Measurements from ENCODE around the gene GPR39. TPM values are rescaled to one million over a fixed set of nuclear protein-coding genes. Genes with fewer than 3 reads are reported as not detected.

GPR39 gene
- total RNA-seq, 3 donors from 2014 or later (not counting 1 experiment from before 2014, with no cell fraction given) = not detected

- Mint-ChIP-seq H3K4me3 (no peak overlapping the region), H3K27me3 (ENCODE audit: low read depth in 2 of 2) (no peaks in the 10 kb centered on the region), H3K36me3 (no peaks in the 10 kb centered on the region), H3K27ac (no peak overlapping the region), H3K4me1 (no peaks in the 10 kb centered on the region), H3K9me3 (peaks cover 8 to 14% of the 10 kb centered on the region in 2 donors)
- H3K9me3 ChIP-seq (ENCODE audit: control insufficient read depth, insufficient read depth, low read length) = peaks cover 6% of the 10 kb centered on the region
- no peak overlapping the region for H3K27ac ChIP-seq (ENCODE audit: low read length)
- ATAC-seq (no peak), DNase-seq (no peak)
- intact Hi-C loops (cut with micrococcal nuclease) = no loop called here
- H3K36me3 ChIP-seq (ENCODE audit: control insufficient read depth, insufficient read depth, low read length) = no peaks in the 10 kb centered on the region
- no peaks in the 10 kb centered on the region for H3K27me3 ChIP-seq (ENCODE audit: control insufficient read depth, insufficient read depth, low read length)
- 84% methylated on average over 8 of the region's 8 CpGs for WGBS (ENCODE audit: insufficient coverage)
- TF ChIP-seq CTCF (IDR thresholded peaks at IDR 0.05) = no peak
- no peaks in the 10 kb centered on the region for H3K4me1 ChIP-seq (ENCODE audit: control insufficient read depth, insufficient read depth, low read length)
- H3K4me3 ChIP-seq (ENCODE audit: low read length) = no peak overlapping the region
Observed at GRCh38 chr2:132479155-132479554, 62.5 kb downstream of the GPR39 start.

GRCh38 chr2:132482821-132483220, 66.2 kb downstream of the GPR39 start:
- Mint-ChIP-seq H3K9me3 (peaks cover 10 to 11% of the 10 kb centered on the region in 2 donors), H3K4me1 (no peaks in the 10 kb centered on the region), H3K36me3 (no peaks in the 10 kb centered on the region), H3K4me3 (no peak overlapping the region), H3K27ac (no peak overlapping the region), H3K27me3 (ENCODE audit: low read depth in 2 of 2) (no peaks in the 10 kb centered on the region)
- no peaks in the 10 kb centered on the region for H3K9me3 ChIP-seq (ENCODE audit: control insufficient read depth, insufficient read depth, low read length)
- no peak for DNase-seq
- no peak overlapping the region for H3K27ac ChIP-seq (ENCODE audit: low read length)
- H3K36me3 ChIP-seq (ENCODE audit: control insufficient read depth, insufficient read depth, low read length) = no peaks in the 10 kb centered on the region
- no peak overlapping the region for H3K4me3 ChIP-seq (ENCODE audit: low read length)
- whole genome bisulfite sequencing (ENCODE audit: insufficient coverage) = 85% methylated on average over 2 of the region's 3 CpGs
- TF ChIP-seq CTCF (IDR thresholded peaks at IDR 0.05) = no peak
- no peak for ATAC-seq
- H3K27me3 ChIP-seq (ENCODE audit: control insufficient read depth, insufficient read depth, low read length) = no peaks in the 10 kb centered on the region
- no peaks in the 10 kb centered on the region for H3K4me1 ChIP-seq (ENCODE audit: control insufficient read depth, insufficient read depth, low read length)
- intact Hi-C loops (cut with micrococcal nuclease) = no loop called here

- Histone ChIP-seq H3K36me3 (ENCODE audit: control insufficient read depth, insufficient read depth, low read length) (no peaks in the 10 kb centered on the region), H3K9me3 (ENCODE audit: control insufficient read depth, insufficient read depth, low read length) (no peaks in the 10 kb centered on the region), H3K4me3 (ENCODE audit: low read length) (no peak overlapping the region), H3K27me3 (ENCODE audit: control insufficient read depth, insufficient read depth, low read length) (no peaks in the 10 kb centered on the region), H3K4me1 (ENCODE audit: control insufficient read depth, insufficient read depth, low read length) (no peaks in the 10 kb centered on the region), H3K27ac (ENCODE audit: low read length) (no peak overlapping the region)
- Mint-ChIP-seq H3K36me3 (no peaks in the 10 kb centered on the region), H3K4me3 (no peak overlapping the region), H3K27me3 (ENCODE audit: low read depth in 2 of 2) (no peaks in the 10 kb centered on the region), H3K4me1 (no peaks in the 10 kb centered on the region), H3K27ac (no peak overlapping the region), H3K9me3 (peaks cover 8 to 13% of the 10 kb centered on the region in 2 donors)
- intact Hi-C loops (cut with micrococcal nuclease) = no loop called here
- DNase-seq (no peak), ATAC-seq (no peak)
- TF ChIP-seq CTCF (IDR thresholded peaks at IDR 0.05) = no peak
- 94% methylated on average over 1 of the region's 1 CpG for WGBS (ENCODE audit: insufficient coverage)
Observed at GRCh38 chr2:132484144-132484543, 67.5 kb downstream of the GPR39 start.

GRCh38 chr2:132488491-132488890, 71.9 kb downstream of the GPR39 start:
- no peaks in the 10 kb centered on the region for H3K27me3 ChIP-seq (ENCODE audit: control insufficient read depth, insufficient read depth, low read length)
- no peaks in the 10 kb centered on the region for H3K36me3 ChIP-seq (ENCODE audit: control insufficient read depth, insufficient read depth, low read length)
- Mint-ChIP-seq H3K36me3 (no peaks in the 10 kb centered on the region), H3K27ac (no peak overlapping the region), H3K4me3 (no peak overlapping the region), H3K27me3 (ENCODE audit: low read depth in 2 of 2) (no peaks in the 10 kb centered on the region), H3K9me3 (peaks cover 0 to 10% of the 10 kb centered on the region in 2 donors), H3K4me1 (no peaks in the 10 kb centered on the region)
- 86% methylated on average over 5 of the region's 6 CpGs for WGBS (ENCODE audit: insufficient coverage)
- TF ChIP-seq CTCF (IDR thresholded peaks at IDR 0.05) = no peak
- H3K9me3 ChIP-seq (ENCODE audit: control insufficient read depth, insufficient read depth, low read length) = peaks cover 3% of the 10 kb centered on the region
- no peak overlapping the region for H3K27ac ChIP-seq (ENCODE audit: low read length)
- H3K4me3 ChIP-seq (ENCODE audit: low read length) = no peak overlapping the region
- intact Hi-C loops (cut with micrococcal nuclease) = no loop called here
- no peak for DNase-seq
- H3K4me1 ChIP-seq (ENCODE audit: control insufficient read depth, insufficient read depth, low read length) = no peaks in the 10 kb centered on the region
- no peak for ATAC-seq

All from natural killer cell (primary cell).